NB4 (cell line): Measurements from ENCODE around the gene BCL11A.

Source experiments
- POLR2A ChIP-seq: IDR thresholded peaks from 2 replicates; pipeline ENCODE4 v1.6.1; 2011; ENCODE audit warnings: mild to moderate bottlenecking; ENCODE audit not compliant: insufficient read length; ENCODE audit errors: extremely low read depth
- TF ChIP-seq, protein P1 (sequence below): IDR thresholded peaks from one replicate; pipeline ENCODE4 v1.5.1; 2012; ENCODE audit warnings: low read depth, low read length
- TF ChIP-seq, protein P2 (sequence below): IDR thresholded peaks from 2 replicates; pipeline ENCODE4 v1.6.1; 2011; ENCODE audit warnings: low read depth, low read length

DNA sequence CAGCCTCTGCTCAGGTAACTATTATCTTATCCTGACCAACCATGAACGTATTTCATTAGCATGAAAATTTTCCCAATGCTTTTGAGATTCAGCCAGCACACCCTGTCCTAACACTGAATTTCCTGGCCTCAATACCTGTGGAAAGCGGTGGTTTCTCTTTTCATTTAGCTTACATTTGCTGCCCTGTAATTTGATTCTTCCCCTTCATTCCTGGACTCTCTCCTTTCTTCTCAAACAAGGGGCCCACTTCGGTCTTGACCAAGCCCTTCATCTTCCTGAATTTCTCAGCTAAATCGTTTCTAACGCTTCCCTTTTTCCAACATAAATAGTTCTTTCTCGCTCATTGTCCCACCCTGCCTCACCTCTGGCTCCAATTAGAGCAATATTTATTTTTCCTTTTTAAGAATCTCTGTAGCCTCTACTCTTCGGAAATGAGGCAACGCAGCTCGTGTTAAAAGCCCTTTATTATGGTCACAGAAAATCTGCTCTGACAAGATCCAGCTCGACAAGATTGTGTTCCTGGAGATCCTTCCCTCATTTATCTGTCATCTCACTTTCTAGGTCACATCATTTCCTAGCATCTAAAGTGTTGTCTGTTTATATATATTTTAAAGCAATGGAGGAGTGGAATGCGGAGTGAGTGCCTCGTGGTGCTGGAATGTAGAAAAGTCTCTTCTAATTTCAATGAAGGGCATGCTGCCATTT is 49.5 kb upstream of the BCL11A start:
- no peak for TF ChIP-seq POLR2A
- TF ChIP-seq, protein P1, sequence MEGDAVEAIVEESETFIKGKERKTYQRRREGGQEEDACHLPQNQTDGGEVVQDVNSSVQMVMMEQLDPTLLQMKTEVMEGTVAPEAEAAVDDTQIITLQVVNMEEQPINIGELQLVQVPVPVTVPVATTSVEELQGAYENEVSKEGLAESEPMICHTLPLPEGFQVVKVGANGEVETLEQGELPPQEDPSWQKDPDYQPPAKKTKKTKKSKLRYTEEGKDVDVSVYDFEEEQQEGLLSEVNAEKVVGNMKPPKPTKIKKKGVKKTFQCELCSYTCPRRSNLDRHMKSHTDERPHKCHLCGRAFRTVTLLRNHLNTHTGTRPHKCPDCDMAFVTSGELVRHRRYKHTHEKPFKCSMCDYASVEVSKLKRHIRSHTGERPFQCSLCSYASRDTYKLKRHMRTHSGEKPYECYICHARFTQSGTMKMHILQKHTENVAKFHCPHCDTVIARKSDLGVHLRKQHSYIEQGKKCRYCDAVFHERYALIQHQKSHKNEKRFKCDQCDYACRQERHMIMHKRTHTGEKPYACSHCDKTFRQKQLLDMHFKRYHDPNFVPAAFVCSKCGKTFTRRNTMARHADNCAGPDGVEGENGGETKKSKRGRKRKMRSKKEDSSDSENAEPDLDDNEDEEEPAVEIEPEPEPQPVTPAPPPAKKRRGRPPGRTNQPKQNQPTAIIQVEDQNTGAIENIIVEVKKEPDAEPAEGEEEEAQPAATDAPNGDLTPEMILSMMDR = no peak
- TF ChIP-seq, protein P2, sequence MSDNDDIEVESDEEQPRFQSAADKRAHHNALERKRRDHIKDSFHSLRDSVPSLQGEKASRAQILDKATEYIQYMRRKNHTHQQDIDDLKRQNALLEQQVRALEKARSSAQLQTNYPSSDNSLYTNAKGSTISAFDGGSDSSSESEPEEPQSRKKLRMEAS = no peak
